22Rv1 (cell line): ENCODE data around the gene BPIFB6.

Experiments used
- CTCF ChIP-seq: fragments of 450-650 bp; IDR thresholded peaks from 2 replicates; pipeline ENCODE4 v1.5.1; 2017; ENCODE audit warnings: mild to moderate bottlenecking
- ZFX ChIP-seq: fragments of 450-650 bp; IDR thresholded peaks from 2 replicates; pipeline ENCODE4 v1.6.1; 2017; ENCODE audit warnings: antibody characterized with exemption, borderline replicate concordance

DNA sequence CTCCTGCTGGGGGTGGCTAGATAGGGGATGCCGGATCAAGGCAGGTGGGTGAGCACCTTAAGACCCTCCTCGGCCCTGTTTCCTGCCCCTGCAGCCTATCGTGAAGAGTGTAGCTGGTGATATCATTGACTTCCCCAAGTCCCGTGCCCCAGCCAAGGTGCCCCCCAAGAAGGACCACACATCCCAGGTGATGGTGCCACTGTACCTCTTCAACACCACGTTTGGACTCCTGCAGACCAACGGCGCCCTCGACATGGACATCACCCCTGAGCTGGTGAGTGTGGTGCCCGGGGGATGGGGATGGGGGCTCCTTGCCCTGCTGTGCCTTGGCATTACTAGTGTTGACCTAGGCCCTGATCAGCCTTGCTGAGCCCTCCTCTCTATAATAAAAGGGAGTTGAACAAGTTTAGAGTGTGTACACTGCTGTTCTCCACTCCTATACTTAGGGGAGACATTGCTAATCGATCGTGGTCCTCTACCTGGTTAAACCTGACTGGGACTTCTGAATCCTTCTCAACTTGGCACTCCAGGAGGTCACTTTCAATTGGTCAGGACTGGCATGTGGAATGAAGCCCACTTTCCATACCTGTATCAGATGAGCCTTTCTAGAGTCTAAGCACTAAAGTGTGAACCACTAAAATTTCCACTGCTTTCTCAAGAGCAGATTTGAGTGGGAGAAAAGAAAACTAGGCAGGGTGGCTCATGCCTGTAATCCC lies 33.3 kb downstream of the BPIFB6 start:
- TF ChIP-seq CTCF = no peak
- TF ChIP-seq ZFX = no peak
